Upper lobe of left lung (tissue), 4 donors: ENCODE measurements around the gene WBP1L.

Source experiments
- CTCF ChIP-seq, 6 experiments: fragments of 450-650 bp in 4 of 6; fragments of 200-600 bp in 2 of 6; sonication (generic) in 2 of 6; IDR thresholded peaks; one replicate each; pipeline ENCODE4 v1.5.1; 2016 to 2019; ENCODE audit warnings: antibody characterized with exemption in 6 of 6
- POLR2AphosphoS5 ChIP-seq, 2 donors: sonication (generic); formaldehyde crosslinking; IDR thresholded peaks; one replicate each; pipeline ENCODE4 v1.5.1; 2017; ENCODE audit warnings: antibody characterized with exemption in 2 of 2

DNA sequence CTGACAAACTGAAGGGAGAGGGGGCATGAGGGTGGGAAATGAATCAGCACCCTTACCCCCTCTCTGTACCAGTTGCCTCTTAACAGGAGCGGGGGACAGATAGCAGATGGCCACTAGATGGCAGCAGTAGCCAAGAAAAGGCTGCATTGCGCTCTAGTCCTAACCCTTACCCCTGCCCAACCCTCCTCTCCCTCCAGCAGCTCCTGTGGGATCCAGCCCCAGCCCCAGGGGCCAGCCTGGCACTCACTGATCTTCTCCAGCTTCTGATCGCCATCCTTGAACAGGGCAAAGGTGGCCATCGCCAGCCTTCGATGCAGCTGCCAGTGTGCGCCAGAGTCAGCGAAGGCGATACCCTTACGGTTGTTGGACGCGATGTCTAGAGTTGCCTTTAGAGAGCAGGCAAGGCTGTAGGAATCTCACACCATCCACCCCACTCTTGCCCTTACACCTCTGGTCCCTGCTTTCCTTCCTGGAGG, 91.3 kb downstream of the WBP1L start:
- peak; percentile 84 to 91 (median 88) for TF ChIP-seq CTCF (IDR thresholded peaks at IDR 0.05)
- no peak for TF ChIP-seq POLR2AphosphoS5 (IDR thresholded peaks at IDR 0.05)
